GM10248 (cell line): Measurements from ENCODE around the gene ECE2.
"Not testable (repeated sequence)": the region's sequence is repeated elsewhere in the genome, so short reads cannot be mapped to it uniquely, and the experiment has no call there.

ENCODE experiments used
- CTCF ChIA-PET: fragments of 300-600 bp; sonication (Branson Sonifier 250); formaldehyde crosslinking; extraction: SDS; loops from one replicate; lab custom pipeline; 2021; ENCODE audit warnings: antibody characterized with exemption; lab: Yijun Ruan, JAX
- POLR2A ChIA-PET: fragments of 350-650 bp; sonication (Branson Sonifier 250); formaldehyde crosslinking; extraction: SDS; loops from one replicate; lab custom pipeline; 2020; ENCODE audit warnings: antibody characterized with exemption; lab: Yijun Ruan, JAX
- DNase-seq: peaks from one replicate; pipeline ENCODE4 v3.0.0; 2012; ENCODE audit errors: extremely low spot score
- CTCF ChIP-seq: IDR thresholded peaks from 2 replicates; pipeline ENCODE4 v1.5.1; 2012; ENCODE audit warnings: mild to moderate bottlenecking, low read depth; ENCODE audit errors: extremely low read depth, missing control alignments, control extremely low read depth

The ECE2 gene

DNA sequence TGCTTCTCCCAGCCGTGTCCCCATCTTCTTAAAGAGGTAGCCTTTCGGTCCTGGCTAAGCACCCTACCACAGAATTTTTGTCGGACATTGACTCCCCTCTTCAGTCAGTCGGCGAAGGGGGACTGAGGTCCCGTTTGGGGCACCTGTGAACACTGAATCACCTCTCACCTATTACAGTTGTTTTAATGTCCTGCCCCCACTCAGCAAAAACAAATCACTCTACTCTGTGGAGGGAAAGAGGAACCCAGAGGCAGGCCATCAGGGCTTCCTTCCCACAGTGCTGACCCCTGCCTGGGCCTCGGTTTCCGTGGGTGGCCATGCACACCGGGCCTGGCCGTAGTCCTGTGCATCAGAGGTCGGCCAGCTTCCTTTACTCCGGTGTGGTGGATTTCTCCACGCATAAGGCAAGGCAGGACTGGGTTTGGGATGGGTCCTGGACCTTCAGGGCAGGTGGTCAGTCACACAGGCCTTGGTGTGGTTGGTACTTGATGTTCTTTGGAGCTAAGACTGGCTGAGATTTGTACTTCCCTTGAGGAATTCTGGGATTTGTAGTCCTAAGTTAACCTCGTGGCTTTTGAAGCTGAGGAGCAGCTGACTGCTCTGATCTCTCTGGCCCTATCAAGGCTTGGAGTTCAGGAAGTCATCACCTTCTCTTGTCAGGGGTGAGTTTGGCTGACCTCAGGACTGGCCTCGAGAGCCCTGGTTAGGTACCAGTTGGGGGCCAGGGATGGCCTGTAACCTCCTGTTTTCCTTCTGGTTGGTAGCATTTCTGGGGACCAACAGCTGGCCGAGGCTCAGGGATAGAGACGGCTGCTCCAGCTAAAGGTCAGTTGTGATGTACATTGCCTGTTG is 61.0 kb downstream of the ECE2 start:
- no peak for TF ChIP-seq CTCF
- ChIA-PET POLR2A (interaction anchor here (0.6 to 1.4 kb wide), 3 partner anchors 9 to 185 kb away, joined by 3 to 11 read pairs (median 5); no protein-coding TSS in a partner anchor), CTCF (interaction anchor here (1.0 to 3.2 kb wide), 5 partner anchors 9 to 177 kb away, joined by 3 to 15 read pairs (median 4); partner anchors contain the start of genes CLCN2 and POLR2H)
- DNase-seq, result peak; percentile 46

GRCh38 chr3:184337399-184337714 is 61.5 kb downstream of the ECE2 start, which contains the start of gene FAM131A:
Gene FAM131A, plus strand, starts transcription at chr3:184337600. Its CDS starts 31 bp downstream, at chr3:184337631.
- CTCF ChIA-PET, result interaction anchor here (1.0 to 3.2 kb wide), 5 partner anchors 8 to 176 kb away, joined by 3 to 15 read pairs (median 4); partner anchors contain the start of genes CLCN2 and POLR2H
- no peak for TF ChIP-seq CTCF
- POLR2A ChIA-PET, result interaction anchor here (1.4 kb wide), 2 partner anchors 10 to 12 kb away, joined by 3 to 5 read pairs; no protein-coding TSS in a partner anchor
- DNase-seq, result no peak

GRCh38 chr3:184337981-184338380 is 62.2 kb downstream of the ECE2 start:
- CTCF ChIA-PET, result interaction anchor here (1.0 to 3.2 kb wide), 5 partner anchors 8 to 176 kb away, joined by 3 to 15 read pairs (median 4); partner anchors contain the start of genes CLCN2 and POLR2H
- DNase-seq, result no peak
- POLR2A ChIA-PET, result interaction anchor here (1.4 kb wide), 1 partner anchor 11 kb away, joined by 3 read pairs; no protein-coding TSS in a partner anchor
- no peak for TF ChIP-seq CTCF

DNA sequence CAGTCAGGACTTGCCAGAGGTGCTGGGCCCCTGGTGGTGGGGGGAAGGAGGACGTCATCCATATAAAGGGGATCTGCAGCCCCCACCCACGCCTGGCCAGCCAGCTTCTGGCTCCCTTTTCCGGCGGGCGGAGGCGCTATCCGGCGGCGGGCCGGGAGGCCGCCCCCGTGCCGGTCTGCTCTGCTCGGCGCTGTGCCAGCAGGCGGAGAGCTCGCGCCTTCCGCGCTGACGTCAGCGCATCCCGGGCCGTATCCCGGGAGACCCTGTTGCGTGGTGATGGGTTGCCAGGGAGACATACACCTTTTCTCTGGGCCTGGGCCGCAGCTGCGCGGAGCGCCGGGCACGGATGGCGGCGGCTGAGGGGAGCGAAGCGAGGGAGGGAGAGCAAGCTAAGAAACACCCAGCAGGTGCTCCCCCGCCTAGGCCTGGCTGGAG is 62.7 kb downstream of the ECE2 start:
- TF ChIP-seq CTCF, result no peak
- no peak for DNase-seq
- CTCF ChIA-PET, result interaction anchor here (1.2 to 3.2 kb wide), 3 partner anchors 16 to 25 kb away, joined by 3 to 15 read pairs (median 7); partner anchors contain the start of genes CLCN2 and POLR2H
- POLR2A ChIA-PET, result interaction anchor here (1.3 to 1.4 kb wide), 2 partner anchors 11 to 12 kb away, joined by 3 to 4 read pairs; no protein-coding TSS in a partner anchor

- no peak for TF ChIP-seq CTCF
- DNase-seq, result no peak
- POLR2A ChIA-PET, result interaction anchor here (1.3 kb wide), 1 partner anchor 12 kb away, joined by 4 read pairs; no protein-coding TSS in a partner anchor
- CTCF ChIA-PET, result interaction anchor here (1.2 to 3.2 kb wide), 2 partner anchors 16 to 25 kb away, joined by 3 to 15 read pairs; no protein-coding TSS in a partner anchor
Measured at GRCh38 chr3:184339001-184339400, 63.2 kb downstream of the ECE2 start.

DNA sequence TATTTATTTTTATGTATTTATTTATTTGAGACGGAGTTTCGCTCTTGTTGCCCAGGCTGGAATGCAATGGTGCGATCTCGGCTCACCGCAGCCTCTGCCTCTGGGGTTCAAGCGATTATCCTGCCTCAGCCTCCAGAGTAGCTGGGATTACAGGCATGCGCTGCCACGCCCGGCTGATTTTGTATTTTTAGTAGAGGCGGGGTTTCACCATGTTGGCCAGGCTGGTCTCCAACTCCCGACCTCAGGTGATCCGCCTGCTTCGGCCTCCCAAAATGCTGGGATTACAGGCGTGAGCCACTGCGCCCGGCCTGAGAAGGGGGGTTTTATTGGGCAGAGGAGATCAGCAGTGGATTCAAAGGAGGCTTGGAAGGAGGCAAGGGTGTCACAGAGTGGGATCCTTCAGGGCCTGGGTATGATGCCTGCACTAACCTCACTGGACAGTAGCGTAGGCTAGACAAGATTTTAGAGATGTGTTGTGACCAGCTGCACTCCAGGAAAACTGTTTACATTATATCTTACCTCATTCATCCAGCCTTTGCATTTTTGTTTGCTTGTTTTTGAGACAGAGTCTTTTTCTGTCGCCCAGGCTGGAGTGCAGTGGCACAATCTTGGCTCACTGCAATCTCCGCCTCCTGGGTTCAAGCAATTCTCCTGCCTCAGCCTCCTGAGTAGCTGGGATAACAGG is 63.8 kb downstream of the ECE2 start:
- DNase-seq, result not testable (repeated sequence)
- CTCF ChIA-PET, result interaction anchor here (1.2 to 3.2 kb wide), 3 partner anchors 14 to 24 kb away, joined by 3 to 15 read pairs (median 11); no protein-coding TSS in a partner anchor
- POLR2A ChIA-PET, result interaction anchor here (1.3 kb wide), 1 partner anchor 11 kb away, joined by 4 read pairs; no protein-coding TSS in a partner anchor
